Measurements from ENCODE around the gene IMPA2.

GRCh38 chr18:12035481-12035880 lies 54.2 kb downstream of the IMPA2 start:
- TF ChIP-seq CREBL2 (CRISPR knock-in tag; IDR thresholded peaks at IDR 0.05; ENCODE audit: borderline replicate concordance) (no peak), NR2F6 (IDR thresholded peaks at IDR 0.05) (no peak), NR2F6 (CRISPR knock-in tag; IDR thresholded peaks at IDR 0.05) (no peak), ZNF512 (CRISPR knock-in tag; IDR thresholded peaks at IDR 0.05) (no peak), DNMT1 (CRISPR knock-in tag; IDR thresholded peaks at IDR 0.05) (no peak)

Data from HepG2 (cell line).